Activated T-helper 1 cell treated with Interleukin-2 at 50 U/mL for 16 hours (primary cell): ENCODE data around the gene WBP1.
"Not testable (repeated sequence)": the region's sequence is repeated elsewhere in the genome, so short reads cannot be mapped to it uniquely, and the experiment has no call there.

Source experiments
- DNase-seq: peaks from one replicate; pipeline ENCODE4 v3.0.0-alpha.2; 2020; ENCODE audit warnings: low read depth

Gene WBP1

DNA sequence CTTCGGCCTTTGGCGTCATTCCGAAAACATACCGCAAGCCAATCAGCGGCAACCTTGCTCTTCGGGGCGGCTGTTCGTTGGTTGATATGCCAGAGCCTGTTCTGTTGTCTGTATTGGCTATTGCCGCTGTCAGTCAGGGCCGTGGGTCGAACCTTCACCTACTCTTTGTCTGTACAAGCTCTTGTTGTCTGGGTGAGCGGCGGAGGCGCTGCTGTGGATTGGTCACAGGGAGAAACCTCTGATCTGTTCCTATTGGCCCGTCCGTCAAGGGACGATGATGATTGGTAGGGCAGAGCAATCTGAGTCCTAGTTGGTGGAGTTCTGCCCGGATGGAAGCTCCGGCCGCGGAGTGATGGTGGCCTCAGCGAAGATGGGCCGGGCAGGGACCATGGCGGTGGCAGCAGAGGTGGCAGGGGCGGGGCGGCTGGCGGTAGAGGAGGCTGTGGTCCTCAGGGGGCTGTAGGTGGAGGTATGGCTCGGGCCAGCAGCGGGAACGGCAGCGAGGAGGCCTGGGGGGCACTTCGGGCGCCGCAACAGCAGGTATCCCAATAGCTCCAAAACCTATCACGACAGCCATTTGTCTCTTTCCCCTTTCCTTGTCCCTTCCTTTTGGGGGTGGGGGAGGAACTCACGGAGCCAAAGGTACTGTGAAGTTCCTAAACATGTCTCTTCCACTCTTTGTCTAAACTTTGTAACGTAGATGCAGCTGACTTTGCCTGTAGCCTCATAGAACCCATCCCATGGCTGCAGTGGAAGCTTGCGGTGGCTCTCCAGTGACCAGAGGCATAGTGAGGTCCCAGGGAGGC is at the start of gene WBP1:
TSS of gene WBP1 (plus strand) at position 307 of the 806 bp plus-strand sequence. CDS start at position 472, 165 bp downstream.
- peak; percentile 97 for DNase-seq

DNA sequence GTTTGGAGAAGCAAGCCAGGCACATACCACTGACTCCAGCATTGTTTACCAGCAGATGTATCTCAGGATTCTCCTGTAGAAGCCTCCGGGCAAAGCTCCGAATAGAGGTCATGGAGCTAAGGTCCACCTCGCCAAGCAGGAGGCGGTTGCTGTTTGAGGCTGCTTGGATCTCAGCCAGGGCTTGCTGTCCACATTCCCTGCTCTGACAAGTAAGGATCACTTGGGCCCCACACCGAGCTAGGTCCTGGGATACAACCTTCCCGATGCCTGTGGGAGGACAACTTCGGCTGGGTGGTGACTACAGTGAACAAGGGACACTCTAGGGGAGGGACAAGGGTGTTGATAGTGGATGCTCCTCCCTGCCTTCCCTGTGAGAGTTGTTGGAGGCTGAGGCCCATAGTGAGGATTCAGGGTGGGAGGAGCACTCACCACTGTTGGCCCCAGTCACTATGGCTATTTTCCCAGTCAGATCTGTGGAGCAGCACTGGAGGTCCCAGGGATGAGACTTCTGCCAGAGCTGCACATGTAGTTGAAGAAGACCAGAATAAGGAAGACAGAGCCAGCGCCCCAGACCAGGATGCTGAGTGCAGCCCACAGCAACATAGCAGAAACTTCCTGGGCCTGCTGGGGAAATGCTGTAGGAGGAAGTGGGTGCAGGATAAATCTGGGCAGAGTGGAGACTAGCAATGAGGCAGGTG is 45.1 kb upstream of the WBP1 start:
- no peak for DNase-seq

DNA sequence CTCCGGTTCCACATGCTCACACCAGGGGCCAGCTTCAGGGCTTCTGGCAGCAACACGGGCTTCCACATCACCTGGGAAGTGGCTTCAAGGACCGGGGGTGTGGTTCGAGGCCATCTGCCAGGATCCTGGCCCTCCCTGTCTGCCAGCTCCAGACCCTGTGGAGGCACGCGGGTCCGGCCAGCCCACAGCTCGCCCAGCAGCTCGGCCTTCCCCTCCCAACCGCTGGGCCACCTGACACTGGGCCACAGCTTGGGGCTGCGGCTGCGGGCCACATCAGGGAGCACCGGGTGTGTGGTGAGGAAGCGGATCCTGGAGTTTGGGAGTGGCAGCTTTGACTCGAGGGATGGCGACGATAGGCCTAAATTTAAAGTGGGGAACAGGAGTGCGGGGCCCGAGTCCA is 43.8 kb upstream of the WBP1 start:
- DNase-seq, result no peak

DNA sequence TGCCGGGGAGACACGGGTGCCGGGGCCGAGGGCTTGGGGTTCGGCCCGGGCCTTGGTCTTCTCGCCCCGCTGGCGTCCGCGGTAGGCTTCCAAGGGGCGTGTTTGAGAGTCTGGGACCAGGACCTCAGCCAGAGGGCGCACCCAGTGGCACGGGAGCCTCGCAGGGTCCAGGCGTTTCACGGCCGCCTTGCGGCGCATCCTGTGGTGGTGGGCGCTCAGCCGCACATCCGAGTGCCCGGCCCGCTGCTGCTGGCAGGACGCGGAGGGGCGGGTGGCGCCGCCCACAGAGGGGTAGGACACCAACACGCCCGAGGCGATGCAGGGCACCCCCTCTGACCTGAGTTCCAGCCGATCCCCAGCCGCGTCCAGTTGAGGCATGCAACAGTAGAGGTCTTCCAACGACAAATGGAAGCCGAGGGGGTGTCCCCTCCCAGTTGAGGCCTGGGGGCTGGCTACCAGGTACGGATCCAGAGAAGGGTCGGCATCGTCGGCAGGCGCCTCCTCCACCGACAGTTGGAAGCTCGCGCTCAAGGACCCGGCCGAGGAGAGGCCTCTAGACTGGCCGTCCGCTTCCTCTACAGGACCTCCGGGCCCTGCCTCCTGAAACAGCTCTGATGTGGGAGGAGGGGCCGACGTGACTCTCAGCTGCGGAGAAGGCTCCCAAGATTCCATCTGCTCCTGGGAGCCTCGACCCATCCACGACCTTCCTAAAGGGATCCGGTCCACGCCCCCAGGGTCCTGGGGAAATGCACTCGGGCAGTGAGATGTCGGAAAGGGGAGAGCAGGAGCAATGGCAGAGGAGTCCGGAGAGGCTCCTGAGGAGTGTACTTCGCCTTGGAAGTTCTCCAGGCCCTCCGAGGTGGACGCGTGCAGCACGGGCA is 43.1 kb upstream of the WBP1 start:
- no peak for DNase-seq

DNA sequence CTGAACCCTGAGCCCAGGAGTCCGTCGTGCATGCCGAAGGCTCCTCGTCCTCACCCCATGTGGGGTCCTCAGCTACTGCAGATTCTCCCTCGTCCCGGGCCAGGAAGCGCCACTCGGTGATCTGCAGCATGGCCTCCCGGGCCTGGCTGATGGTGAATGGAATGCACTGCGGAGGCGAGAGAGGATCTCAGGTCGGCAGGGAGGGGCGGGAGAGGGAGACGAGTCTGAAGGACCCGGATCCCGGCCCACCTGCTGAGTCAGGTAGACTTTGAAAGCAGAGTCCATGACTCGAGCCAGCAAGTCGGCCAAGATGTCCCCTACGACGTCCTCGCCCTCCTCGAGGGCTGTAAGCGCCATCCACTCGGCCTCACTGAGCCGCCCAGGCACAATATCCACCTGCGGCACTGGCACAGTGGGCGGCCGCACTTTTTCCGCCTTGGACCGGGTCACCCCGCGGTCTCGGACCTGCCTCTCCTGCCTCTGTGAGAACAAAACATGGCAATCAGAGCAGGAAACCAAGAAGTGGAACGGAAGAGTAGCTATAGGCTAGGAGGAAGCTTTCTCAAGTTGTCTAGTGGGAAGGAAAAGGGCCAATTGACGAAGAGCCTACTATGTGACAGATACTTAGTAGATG is 42.4 kb upstream of the WBP1 start:
- DNase-seq, result no peak

DNA sequence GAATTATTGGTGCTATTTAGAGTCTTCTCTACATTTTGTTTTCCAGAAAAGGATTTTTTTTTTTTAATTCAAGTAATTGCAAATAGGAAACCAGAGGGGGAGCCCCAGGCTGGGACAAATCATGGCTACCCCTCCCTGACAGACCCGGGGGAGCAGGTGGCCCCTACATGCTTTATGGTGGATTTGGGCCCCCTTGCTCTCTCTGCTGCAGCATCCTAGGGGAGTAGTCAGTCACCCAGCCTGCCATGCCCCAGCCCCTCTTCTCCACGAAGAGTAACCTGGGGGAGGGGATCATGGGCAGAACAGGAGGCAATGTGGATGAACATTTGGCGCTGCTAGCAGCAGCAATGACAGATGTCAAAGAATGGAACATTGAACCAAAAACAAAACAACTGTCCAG is 41.5 kb upstream of the WBP1 start:
- DNase-seq, result no peak

DNA sequence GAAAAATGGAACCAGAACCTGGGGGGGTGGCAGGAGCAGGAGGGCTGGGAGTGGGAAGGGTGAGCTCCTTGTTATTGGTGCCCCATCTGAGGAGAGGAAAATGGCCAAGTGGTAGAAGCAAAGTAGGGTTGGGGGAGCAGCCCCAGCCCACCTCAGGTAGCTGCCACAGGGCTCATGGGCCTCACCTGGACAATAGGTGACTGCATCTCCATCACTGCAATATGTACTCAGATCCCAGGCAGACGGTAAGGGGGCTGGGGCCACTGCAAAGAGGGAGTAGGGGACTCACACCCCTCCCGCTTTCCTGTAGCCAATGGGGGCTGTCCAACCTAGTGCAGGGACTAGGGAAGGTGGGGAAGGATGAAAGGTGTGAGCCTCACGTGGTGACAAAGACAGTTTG is 41.0 kb upstream of the WBP1 start:
- DNase-seq, result no peak

DNA sequence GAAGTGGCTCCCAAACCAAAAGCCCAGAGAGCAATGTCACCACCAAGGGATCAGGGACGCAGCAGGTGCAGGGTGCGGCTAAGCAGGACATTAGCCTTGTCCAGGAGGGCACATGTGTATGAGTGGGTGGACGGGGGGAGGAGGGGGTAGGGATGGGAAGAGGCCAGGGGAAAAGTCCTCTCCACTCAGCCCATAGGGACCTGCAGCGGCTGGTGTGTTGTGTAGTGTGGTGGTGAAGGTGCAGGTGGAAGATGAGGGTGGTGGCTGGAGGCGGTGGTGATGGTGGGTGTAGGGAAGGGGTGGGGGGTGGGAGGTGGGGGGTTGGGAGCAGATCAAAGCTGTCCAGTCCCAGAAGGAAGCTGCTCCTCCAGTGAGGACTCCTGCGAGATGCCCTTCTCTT is 40.5 kb upstream of the WBP1 start:
- no peak for DNase-seq

DNA sequence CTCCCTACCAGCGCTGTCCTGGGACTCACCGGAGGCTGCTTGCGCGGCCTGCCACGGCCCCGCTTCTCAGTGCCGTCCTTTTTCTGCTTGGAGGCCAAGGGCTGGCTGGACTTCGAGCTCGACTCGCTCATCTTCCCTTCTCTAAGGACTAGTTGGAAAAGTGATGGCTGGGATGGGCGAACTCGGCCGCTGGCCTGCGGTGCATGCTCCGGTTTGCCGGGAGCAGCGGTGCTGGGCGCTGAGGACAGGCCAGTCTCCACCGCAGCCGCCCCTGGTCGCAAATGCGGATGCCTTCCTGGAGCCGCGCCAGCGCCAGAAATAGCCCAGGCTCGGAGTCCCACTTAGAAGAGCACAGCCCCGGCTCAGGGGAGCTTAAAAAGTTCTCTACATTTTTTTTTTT is 39.9 kb upstream of the WBP1 start:
- DNase-seq, result no peak

DNA sequence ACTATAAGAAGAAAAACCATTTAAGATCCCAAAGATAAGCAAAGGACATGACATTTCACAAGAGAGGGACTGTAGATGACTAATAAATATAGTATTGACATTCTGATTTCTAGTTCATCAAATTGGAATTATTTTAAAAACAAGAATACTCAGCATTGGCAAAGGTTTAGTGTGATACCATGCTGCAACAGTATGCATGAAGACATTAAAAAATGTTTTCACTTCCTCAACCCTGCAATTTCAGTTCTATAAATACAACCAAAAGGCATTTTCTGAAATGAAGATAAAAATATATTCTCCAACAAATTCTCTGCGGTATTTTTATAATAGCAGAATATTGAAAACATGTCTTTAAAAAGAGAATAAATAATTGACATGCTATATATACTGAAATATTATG is 38.9 kb upstream of the WBP1 start:
- no peak for DNase-seq

DNA sequence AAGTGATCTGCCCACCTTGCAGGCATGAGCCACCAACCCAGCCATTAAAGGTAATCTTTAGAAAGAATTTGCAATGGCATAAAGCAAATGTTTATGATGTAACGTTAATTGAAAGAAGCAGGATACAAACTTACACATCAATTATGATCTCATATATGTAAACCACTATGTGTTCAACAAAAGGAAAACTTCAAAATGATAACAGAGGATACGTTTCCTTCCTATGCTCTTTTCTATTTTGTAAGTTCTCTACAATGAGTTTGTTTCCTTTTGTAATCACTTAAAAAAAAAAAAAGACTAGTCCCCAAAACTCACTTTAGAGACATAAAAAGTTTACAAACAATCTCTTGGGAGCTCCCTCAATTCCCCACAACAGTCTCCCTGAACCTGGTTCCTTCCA is 38.2 kb upstream of the WBP1 start:
- DNase-seq, result no peak

DNA sequence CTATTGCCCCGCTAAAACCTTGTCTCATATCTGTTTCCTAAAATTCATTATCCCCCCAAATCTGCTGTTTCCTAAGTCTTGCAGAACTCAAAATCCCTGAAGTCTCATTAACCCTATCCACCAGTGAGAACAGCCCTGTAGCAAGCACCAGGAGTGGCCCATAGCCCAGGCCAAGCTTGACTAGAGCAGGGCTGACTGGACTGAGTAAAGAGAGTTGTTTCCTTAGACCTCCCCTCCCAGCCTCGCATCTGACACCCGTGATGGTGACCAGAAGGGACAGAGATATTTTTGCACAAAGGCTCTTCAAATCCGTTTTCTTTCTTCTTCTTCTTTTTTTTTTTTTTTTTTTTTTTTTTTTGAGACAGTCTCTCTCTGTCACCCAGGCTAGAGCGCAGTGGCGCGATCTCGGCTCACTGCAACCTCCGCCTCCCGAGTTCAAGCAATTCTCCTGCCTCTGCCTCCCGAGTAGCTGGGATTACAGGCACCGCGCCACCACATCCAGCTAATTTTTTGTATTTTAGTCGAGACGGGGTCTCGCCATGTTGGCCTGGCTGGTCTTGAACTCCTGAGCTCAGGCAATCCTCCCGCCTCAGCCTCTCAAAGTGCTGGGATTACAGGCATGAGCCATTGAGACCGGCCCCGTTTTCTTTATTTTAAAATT is 37.7 kb upstream of the WBP1 start:
- not testable (repeated sequence) for DNase-seq

DNA sequence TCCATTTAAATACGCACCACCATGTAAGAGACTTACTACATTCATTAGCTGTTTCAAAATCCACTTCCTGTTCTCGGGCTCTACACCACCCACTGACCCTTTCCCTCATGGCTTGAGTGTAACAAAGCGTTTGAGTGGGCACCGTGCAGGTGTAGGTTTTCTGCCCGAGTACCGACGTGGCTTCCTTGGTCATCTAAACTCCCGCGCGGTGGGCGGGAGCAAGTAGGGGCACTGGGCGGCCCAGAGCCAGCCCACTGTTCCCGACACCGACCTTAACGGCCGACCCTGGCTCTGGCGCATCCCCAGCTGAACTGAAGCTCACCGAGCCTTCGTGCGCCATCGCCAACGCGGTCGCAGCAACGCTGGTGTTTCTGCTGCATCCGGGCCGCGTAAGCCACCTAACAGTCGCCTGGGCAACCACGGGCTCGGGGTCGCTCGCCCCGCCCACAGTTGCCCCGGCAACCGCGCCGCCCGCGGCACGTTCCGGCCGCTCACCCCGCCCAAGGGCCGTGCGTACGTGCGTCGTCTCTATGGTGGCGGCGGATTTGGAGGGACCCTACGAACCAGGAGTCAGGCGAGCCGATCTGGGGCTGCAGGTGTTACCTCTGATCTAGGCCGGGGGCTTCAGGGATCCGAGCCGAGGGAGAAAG is 36.9 kb upstream of the WBP1 start, which contains the start of the genes C2orf81 and WDR54:
TSS of gene C2orf81 (minus strand) at position 399 of the 650 bp plus-strand sequence. CDS start at position 340, 59 bp downstream.
TSS of gene WDR54 (plus strand) at position 510 of the 650 bp plus-strand sequence. CDS start 424 bp downstream, outside the sequence.
- peak; percentile 94 for DNase-seq

DNA sequence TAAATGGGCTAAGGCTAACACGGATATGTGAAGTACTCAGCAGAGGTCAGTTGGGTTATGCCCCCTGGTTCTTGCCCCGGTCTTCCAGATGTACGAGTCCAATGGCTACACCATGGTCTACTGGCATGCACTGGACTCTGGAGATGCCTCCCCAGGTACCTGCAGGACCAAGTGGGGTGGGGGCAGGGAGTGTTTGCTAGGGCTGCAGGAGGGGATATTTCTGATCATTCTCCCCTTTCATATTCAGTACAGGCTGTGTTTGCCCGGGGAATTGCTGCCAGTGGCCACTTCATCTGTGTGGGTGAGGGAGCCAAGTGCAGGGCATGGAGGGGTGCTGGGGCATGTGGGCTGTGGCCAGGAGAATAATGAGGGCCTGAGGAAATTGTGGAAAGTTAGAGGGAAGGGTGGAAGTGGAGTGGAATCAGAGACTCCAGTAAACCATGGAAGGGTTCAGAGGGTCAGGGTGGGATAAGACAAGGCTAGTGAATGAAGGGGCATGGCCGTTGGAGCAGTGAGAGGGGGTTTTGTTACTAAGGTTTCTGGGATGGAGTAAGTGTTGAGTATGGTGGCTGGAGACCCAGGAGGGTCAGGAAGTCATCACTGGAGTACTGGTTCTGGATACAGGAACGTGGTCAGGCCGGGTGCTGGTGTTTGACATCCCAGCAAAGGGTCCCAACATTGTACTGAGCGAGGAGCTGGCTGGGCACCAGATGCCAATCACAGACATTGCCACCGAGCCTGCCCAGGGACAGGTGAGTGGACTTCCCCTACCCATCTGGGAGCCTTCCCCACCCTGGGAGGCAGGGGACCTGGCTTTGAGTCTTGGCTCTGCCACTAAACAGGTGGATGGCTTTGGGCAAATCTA is 34.8 kb upstream of the WBP1 start:
- no peak for DNase-seq

DNA sequence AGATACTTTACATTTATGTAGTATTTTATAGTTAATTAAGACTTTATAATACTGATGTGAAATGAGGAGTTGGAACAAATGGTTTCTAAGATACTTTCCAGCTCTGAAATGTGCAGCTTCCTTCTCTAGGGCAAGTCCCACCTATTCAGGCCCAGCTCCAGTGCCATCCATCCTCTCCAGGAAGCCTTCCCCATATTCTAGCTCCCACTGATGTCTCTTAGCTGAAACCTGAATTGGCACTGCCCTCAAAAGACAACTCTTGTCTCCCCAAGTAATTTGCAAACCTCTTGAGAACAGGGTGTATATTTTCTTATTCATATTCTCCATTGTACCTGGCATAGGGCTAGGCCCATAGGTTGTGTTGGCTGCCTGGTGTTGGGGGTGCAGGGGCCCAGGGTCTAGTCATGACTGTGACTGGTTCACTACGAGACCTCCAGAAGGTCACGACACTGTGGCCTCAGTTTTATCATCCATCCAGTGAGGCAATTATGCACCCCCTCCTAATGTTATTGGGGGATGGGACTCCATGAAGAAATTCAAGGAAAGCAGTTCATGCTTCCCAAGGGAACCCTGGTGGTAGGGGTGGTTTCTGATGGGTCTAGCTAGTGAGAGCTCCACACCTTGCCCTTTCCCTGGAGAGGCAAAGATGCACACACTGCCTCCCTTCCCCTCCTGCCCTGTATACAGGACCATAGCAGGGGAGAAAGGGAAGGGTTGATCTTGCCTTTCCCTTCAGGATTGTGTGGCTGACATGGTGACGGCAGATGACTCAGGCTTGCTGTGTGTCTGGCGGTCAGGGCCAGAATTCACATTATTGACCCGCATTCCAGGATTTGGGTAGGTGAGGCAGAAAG is 33.9 kb upstream of the WBP1 start:
- no peak for DNase-seq

DNA sequence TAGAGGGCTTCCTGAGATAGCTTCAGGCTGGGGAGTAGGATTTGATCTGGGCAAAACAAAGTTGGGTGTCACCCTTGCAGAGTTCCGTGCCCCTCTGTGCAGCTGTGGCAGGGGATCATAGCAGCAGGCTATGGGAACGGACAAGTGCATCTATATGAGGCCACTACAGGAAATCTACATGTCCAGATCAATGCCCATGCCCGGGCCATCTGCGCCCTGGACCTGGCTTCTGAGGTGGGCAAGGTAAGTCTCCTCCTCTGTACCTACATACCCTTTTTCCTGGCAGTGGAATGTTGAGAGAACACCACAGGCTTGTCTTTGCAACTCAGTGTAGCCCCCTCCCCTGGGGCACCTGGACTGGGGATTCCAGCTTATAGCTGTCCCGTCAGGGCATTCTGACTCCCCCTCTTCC is 33.2 kb upstream of the WBP1 start:
- no peak for DNase-seq

DNA sequence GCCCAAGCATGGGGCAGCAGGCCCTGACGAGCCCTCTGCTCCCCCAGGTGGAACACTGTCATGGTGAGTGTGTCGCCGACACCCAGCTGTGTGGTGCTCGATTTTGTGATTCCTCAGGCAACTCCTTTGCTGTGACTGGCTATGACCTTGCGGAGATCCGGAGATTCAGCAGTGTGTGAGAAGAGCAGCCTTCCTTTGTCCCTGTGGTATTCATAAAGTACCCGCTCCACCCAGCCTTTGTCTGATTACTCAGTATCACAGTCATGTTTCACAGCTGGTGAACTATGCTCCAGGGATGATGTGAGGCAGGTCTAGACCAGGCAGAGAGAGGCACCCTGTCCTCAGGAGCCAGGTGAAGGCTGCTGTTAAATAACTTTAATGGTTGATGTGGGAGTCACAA is 32.7 kb upstream of the WBP1 start:
- no peak for DNase-seq

DNA sequence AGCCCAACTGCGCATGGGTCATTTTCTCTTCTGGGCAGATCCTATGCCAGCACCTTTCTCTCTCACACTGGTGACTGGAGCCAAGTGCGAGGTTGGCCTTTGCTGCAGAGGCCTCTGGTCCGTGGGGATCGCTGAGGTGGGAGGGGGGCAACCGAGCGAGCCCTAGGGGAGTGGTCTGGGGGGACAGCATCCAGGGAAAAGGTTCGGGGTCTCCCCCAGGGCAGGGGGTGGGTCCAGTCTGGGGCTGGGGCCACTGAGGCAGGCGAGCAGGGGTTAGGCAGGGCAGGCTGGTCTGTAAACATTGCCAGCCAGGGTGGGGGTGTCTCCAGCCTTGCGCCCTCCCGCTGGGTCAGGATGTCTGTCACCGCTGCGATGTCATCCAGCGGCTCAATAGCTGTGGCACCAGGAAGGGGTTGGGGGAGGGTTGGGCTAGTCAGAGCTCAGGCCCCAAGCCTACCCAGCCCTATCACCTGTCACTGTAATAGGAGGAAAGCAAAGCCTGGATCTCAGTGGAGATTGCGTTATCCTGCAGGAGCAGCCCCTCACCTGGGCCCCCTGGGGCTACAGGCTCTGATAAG is 32.0 kb upstream of the WBP1 start:
- DNase-seq, result no peak
